Neutrophil (primary cell): ENCODE results near the gene MOV10.
"Not testable (repeated sequence)": the region's sequence is repeated elsewhere in the genome, so short reads cannot be mapped to it uniquely, and the experiment has no call there.

ENCODE experiments used
- H3K27ac ChIP-seq: fragments of 200-600 bp; sonication (generic); 2 replicates; pipeline ENCODE4 v1.5.1; 2016; ENCODE audit warnings: mild to moderate bottlenecking, moderate library complexity
- H3K27me3 ChIP-seq: fragments of 200-600 bp; sonication (generic); 2 replicates; pipeline ENCODE4 v1.6.0; 2016; ENCODE audit warnings: mild to moderate bottlenecking
- H3K36me3 ChIP-seq: fragments of 200-600 bp; sonication (generic); 2 replicates; pipeline ENCODE4 v1.5.1; 2017
- H3K4me1 ChIP-seq, 2 experiments: fragments of 200-600 bp in 1 of 2; sonication (generic) in 1 of 2; 1 replicate in 1 of 2; 2 replicates in 1 of 2; pipeline versions ENCODE4 v1.5.1 to v1.6.1; 2013 to 2016; ENCODE audit warnings: low read depth in 1 of 2, low read length in 1 of 2, mild to moderate bottlenecking in 1 of 2, moderate library complexity in 1 of 2; ENCODE audit not compliant: control insufficient read depth in 1 of 2, insufficient read depth in 1 of 2
- H3K4me3 ChIP-seq, 2 experiments: fragments of 200-600 bp in 1 of 2; sonication (generic) in 1 of 2; 1 replicate in 1 of 2; 2 replicates in 1 of 2; pipeline ENCODE4 v1.5.1; 2013 to 2016; ENCODE audit warnings: low read depth in 1 of 2, low read length in 1 of 2, mild to moderate bottlenecking in 1 of 2, moderate library complexity in 1 of 2
- H3K9me3 ChIP-seq: fragments of 200-600 bp; sonication (generic); 2 replicates; pipeline ENCODE4 v1.5.1; 2016
- CTCF ChIP-seq: fragments of 200-600 bp; sonication (generic); IDR thresholded peaks from 2 replicates; pipeline ENCODE4 v1.5.1; 2016; ENCODE audit warnings: antibody characterized with exemption

Gene MOV10

GRCh38 chr1:112718691-112719418 is 44.4 kb downstream of the MOV10 start:
- TF ChIP-seq CTCF = peak; percentile 66
- Histone ChIP-seq H3K36me3 (no peaks in the 10 kb centered on the region), H3K4me1 (peaks cover 35 to 40% of the 10 kb centered on the region in 2 experiments), H3K9me3 (no peaks in the 10 kb centered on the region), H3K27me3 (peaks cover 100% of the 10 kb centered on the region), H3K27ac (no peak overlapping the region), H3K4me3 (no peak overlapping the region)

GRCh38 chr1:112719706-112720105 is 45.2 kb downstream of the MOV10 start:
- H3K27ac ChIP-seq = no peak overlapping the region
- H3K4me1 ChIP-seq = peaks cover 26 to 31% of the 10 kb centered on the region in 2 experiments
- no peaks in the 10 kb centered on the region for H3K9me3 ChIP-seq
- TF ChIP-seq CTCF = no peak
- H3K36me3 ChIP-seq = no peaks in the 10 kb centered on the region
- peaks cover 93% of the 10 kb centered on the region for H3K27me3 ChIP-seq
- H3K4me3 ChIP-seq = no peak overlapping the region

GRCh38 chr1:112720800-112721199 is 46.3 kb downstream of the MOV10 start:
- H3K4me1 ChIP-seq = peaks cover 17 to 20% of the 10 kb centered on the region in 2 experiments
- no peak for TF ChIP-seq CTCF
- H3K4me3 ChIP-seq = no peak overlapping the region
- no peaks in the 10 kb centered on the region for H3K36me3 ChIP-seq
- no peak overlapping the region for H3K27ac ChIP-seq
- peaks cover 83% of the 10 kb centered on the region for H3K27me3 ChIP-seq
- no peaks in the 10 kb centered on the region for H3K9me3 ChIP-seq

- Histone ChIP-seq H3K4me1 (peaks cover 12 to 15% of the 10 kb centered on the region in 2 experiments), H3K27me3 (peaks cover 78% of the 10 kb centered on the region)
- not testable (repeated sequence) for H3K9me3 ChIP-seq, H3K27ac ChIP-seq, H3K4me3 ChIP-seq, H3K36me3 ChIP-seq
These were observed 46.8 kb downstream of the MOV10 start for GRCh38 chr1:112721294-112721693.

- peaks cover 70% of the 10 kb centered on the region for H3K27me3 ChIP-seq
- H3K36me3 ChIP-seq = no peaks in the 10 kb centered on the region
- peaks cover 11 to 14% of the 10 kb centered on the region in 2 experiments for H3K4me1 ChIP-seq
- H3K4me3 ChIP-seq = no peak overlapping the region
- no peaks in the 10 kb centered on the region for H3K9me3 ChIP-seq
- H3K27ac ChIP-seq = no peak overlapping the region
- TF ChIP-seq CTCF = no peak
These were observed 47.6 kb downstream of the MOV10 start for GRCh38 chr1:112721966-112722524.
